ENCODE data around the gene FEM1C. TPM values are rescaled to one million over a fixed set of nuclear protein-coding genes. Genes with fewer than 3 reads are reported as not detected.

FEM1C gene
- total RNA-seq, 1 donor from 2014 or later = 11.8 TPM

- Histone ChIP-seq H3K4me3 (ENCODE audit: low read depth, low read length) (no peak overlapping the region), H3K27me3 (ENCODE audit: control insufficient read depth, insufficient read depth, low read length) (no peaks in the 10 kb centered on the region), H3K36me3 (ENCODE audit: control insufficient read depth, insufficient read depth, low read length) (no peaks in the 10 kb centered on the region)
- DNase-seq (ENCODE audit: low read depth) (peak; percentile 44), FAIRE-seq (no peak)
- no peak for TF ChIP-seq CTCF (IDR thresholded peaks at IDR 0.05; ENCODE audit: insufficient read depth, low read length, severe bottlenecking)
These were observed 13.3 kb upstream of the FEM1C start for GRCh38 chr5:115557667-115558387.

- TF ChIP-seq CTCF (IDR thresholded peaks at IDR 0.05; ENCODE audit: insufficient read depth, low read length, severe bottlenecking) = no peak
These were observed 11.7 kb upstream of the FEM1C start for GRCh38 chr5:115556276-115556675.

GRCh38 chr5:115555084-115555633 is 10.6 kb upstream of the FEM1C start:
- DNase-seq (ENCODE audit: low read depth) (no peak), FAIRE-seq (no peak)
- H3K36me3 ChIP-seq (ENCODE audit: control insufficient read depth, insufficient read depth, low read length) = no peaks in the 10 kb centered on the region
- TF ChIP-seq CTCF (IDR thresholded peaks at IDR 0.05; ENCODE audit: insufficient read depth, low read length, severe bottlenecking) = no peak
- H3K27me3 ChIP-seq (ENCODE audit: control insufficient read depth, insufficient read depth, low read length) = no peaks in the 10 kb centered on the region
- no peak overlapping the region for H3K4me3 ChIP-seq (ENCODE audit: low read depth, low read length)

More at GRCh38 chr5:115556276-115556675, 11.7 kb upstream of the FEM1C start:
- no peak overlapping the region for H3K4me3 ChIP-seq (ENCODE audit: low read depth, low read length)
- no peaks in the 10 kb centered on the region for H3K36me3 ChIP-seq (ENCODE audit: control insufficient read depth, insufficient read depth, low read length)
- no peak for FAIRE-seq
- DNase-seq (ENCODE audit: low read depth) = no peak
- no peaks in the 10 kb centered on the region for H3K27me3 ChIP-seq (ENCODE audit: control insufficient read depth, insufficient read depth, low read length)

- DNase-seq (ENCODE audit: low read depth) = peak; percentile 85
These were observed 8.5 kb upstream of the FEM1C start for GRCh38 chr5:115553082-115553481.

GRCh38 chr5:115551415-115551814 is 6.8 kb upstream of the FEM1C start:
- Histone ChIP-seq H3K27me3 (ENCODE audit: control insufficient read depth, insufficient read depth, low read length) (no peaks in the 10 kb centered on the region), H3K4me3 (ENCODE audit: low read depth, low read length) (no peak overlapping the region), H3K36me3 (ENCODE audit: control insufficient read depth, insufficient read depth, low read length) (no peaks in the 10 kb centered on the region)
- DNase-seq (ENCODE audit: low read depth) = peak; percentile 73
- no peak for FAIRE-seq
- TF ChIP-seq CTCF (IDR thresholded peaks at IDR 0.05; ENCODE audit: insufficient read depth, low read length, severe bottlenecking) = no peak

More at GRCh38 chr5:115553082-115553481, 8.5 kb upstream of the FEM1C start:
- Histone ChIP-seq H3K27me3 (ENCODE audit: control insufficient read depth, insufficient read depth, low read length) (no peaks in the 10 kb centered on the region), H3K36me3 (ENCODE audit: control insufficient read depth, insufficient read depth, low read length) (no peaks in the 10 kb centered on the region), H3K4me3 (ENCODE audit: low read depth, low read length) (no peak overlapping the region)
- no peak for TF ChIP-seq CTCF (IDR thresholded peaks at IDR 0.05; ENCODE audit: insufficient read depth, low read length, severe bottlenecking)
- no peak for FAIRE-seq

Measured in bronchial epithelial cell (primary cell).